Sciatic nerve (tissue), 2 donors: ENCODE results near the gene ECI1. TPM values are rescaled to one million over a fixed set of nuclear protein-coding genes. Genes with fewer than 3 reads are reported as not detected.
"Not testable (repeated sequence)": the region's sequence is repeated elsewhere in the genome, so short reads cannot be mapped to it uniquely, and the experiment has no call there.

ENCODE experiments used
- ATAC-seq: fragments of 200-7000 bp; cut with Tn5 transposase; one replicate; pipeline ENCODE4 v1.9.1; 2020; ENCODE audit warnings: mild to moderate bottlenecking, moderate library complexity
- DNase-seq: peaks from one replicate; pipeline ENCODE4 v3.0.0-alpha.2; 2020; ENCODE audit warnings: low spot score
- intact Hi-C: fragments of 100-400 bp; cut with DNase I; formaldehyde crosslinking; loops from one replicate; pipeline ENCODE4 v1.14.2; 2022
- total RNA-seq: library from RNA; stranded (reverse); fragmentation: NEBNext Ultra II Directional; extraction: Animal tissue kit (Norgen Biotek cat#: 25700); gene quantifications from one replicate; pipeline ENCODE4 v1.2.1, GENCODE V29; 2021
- donor health status: DM: no; HTN: no; CAD: no.
- donor health status: DM: no; HTN: no; CAD: no.

The ECI1 gene
- total RNA-seq, 1 donor from 2014 or later, result 37.6 TPM

DNA sequence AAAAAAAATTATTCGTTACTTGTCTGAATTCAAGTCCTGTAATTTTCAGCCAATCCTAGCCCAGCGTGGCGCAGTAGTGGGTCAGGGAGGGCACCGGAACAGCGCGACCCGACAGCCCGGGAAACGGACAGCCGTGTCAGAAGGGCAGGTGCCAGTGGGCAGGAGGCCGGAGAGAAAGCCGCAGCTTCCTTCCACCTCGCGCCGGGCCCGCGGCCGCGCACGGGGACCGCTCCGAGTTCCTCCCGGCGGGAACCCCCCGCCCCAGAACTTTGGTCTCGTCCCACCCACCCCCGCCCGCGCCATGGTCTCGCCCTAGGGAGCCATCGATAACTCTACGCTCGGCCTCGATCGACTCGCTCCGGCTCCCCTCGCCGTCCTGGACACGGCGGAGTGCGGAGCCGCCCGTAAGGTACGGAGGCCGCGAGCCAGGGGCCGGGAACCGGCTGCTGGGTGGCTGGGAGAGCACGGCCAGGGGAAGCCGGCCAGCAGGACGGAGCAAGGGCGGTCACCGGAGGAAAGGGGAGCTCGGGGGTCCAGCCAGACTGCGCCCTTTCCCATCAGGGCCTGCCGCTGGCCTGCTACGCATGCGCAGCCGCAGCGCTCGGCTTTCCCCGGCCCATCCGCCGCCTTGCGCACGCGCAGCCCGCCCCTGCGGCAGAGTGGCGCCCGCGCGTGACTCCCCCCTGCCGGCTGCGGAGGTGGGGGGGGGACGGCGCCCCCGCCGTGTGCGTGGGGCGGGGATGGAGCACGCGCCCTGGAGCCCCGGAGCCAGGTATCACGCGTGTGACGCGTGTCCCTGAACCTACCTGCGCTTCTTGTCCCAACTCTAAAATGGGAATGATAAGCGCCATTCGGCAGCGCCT lies 46.1 kb downstream of the ECI1 start, which contains the start of gene MLST8:
TSS of gene MLST8 (plus strand) at position 351 of the 863 bp plus-strand sequence. CDS start 632 bp downstream, outside the sequence.
- intact Hi-C loops, result no loop called here
- peak; percentile 90 for DNase-seq

DNA sequence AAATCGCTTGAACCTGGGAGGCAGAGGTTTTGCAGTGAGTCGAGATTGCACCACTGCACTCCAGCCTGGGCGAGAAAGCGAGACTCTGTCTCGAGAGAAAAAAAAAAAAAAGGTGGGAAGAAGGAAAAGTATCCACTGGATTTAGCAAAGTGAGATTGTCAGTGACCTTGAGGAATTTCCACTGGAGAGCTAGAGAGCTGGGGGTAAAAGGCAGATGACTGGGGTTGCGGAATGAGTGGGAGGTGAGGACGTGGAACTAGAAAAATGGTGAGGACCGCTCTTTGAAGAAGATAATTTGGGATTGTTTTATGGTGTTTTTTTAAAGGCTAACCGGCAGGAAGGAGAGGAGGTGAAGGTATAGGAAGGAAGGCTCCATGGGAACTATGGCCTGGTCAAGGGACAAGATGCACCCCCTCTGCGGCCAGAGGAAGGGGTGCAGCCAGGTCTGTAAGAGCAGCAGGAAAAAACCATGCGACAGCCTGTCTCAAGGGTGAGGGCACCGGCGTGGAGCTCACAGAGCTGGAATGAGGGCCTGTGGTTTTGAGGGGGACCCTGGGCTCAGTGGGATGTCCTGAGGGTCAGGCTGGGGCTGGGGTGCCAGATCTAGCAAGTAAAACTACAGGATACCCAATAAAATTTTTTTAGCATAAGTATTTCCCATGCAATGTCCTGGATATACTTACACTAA lies 46.8 kb downstream of the ECI1 start:
- intact Hi-C loops, result no loop called here
- peak; percentile 0 for ATAC-seq
- no peak for DNase-seq

More for the DNA sequence above, 46.1 kb downstream of the ECI1 start, which contains the start of gene MLST8:
- ATAC-seq, result peak; percentile 88

DNA sequence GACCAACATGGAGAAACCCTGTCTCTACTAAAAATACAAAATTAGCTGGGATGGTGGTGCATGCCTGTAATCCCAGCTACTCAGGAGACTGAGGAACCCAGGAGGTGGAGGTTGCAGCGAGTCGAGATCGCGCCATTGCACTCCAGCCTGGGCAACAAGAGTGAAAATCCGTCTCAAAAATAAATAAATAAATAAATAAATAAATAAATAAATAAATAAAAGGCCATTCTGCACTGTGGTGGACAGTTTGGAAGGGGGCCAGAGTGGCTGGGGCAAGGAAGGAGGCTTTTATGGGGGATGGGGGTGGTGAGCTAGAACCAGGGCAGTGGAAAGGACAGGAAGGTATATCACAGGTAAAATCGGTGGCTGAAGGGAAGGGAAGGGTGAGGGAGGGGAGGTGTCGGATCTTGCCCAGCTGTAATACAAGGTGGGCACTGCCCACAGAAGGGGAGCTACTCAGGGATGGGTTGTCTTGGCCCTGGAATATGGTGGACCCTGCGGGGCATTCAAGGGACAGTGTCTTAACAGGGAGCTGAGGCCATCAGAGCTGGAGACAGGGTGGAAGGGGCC lies 48.2 kb downstream of the ECI1 start:
- ATAC-seq, DNase-seq, intact Hi-C loops: not testable (repeated sequence)

DNA sequence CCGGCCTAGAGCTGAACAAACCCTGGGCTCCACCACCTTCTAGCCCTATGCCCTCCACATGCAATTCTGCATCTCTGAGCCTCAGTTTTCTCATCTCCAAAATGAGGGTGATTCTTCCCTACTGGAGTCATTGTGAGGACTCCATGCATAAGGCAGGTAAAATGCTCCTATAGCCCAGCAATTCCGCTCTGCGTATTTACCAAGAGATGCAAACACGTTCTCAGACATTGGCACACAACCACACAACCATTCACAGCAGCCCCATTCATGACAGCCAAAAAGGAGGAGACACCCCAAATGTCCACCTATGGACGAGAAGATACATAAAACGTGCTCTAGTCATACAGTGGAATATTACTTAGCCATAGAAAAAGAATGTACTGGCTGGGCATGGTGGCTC lies 51.1 kb downstream of the ECI1 start:
- DNase-seq (no peak), ATAC-seq (no peak)
- intact Hi-C loops, result no loop called here

DNA sequence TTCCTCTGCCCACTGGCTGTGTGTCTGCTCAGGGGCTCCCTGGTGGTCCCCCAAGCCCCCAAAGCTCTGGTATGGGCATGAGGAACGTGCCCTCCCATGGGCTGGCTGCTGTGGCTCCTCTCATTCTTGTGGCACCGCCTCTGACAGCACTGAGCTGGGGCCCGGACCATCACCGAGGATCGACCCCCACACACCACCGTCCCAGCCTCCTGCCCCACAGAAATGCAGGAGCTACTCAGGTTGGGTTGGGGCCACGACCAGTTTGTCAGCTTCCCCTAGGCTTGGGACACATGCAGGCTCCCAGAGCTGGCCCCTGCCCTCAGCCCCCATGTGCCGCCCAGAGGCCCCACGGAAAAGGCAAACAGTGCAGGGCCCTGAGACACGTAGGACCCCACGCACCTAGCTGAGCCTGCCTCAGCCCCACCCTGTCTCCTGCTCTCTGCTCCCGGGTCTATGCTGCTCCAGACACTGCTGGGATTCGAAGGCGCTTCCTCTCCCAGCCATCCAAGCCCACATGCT lies 51.7 kb downstream of the ECI1 start:
- intact Hi-C loops, result no loop called here
- ATAC-seq (no peak), DNase-seq (no peak)

DNA sequence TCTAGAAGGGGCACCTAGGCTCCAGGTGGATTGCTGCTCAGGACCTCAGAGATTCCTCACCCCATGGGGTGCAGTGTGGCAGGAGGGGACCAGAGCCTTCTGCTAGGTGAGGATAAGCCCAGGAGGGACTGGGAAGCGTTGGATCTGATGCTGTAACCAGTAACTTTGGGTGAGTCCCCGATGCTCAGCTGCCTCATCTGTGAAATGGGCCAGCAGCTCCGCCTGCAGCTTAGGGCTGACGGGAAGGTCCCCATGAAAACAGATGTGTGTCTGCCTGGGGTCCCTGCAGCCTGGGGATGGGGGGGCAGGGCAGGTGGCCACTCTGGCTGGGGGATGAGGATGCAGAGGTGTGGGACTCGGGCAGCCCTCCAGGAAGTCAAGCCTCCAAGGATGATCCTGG lies 52.3 kb downstream of the ECI1 start:
- intact Hi-C loops, result no loop called here
- DNase-seq (no peak), ATAC-seq (no peak)

DNA sequence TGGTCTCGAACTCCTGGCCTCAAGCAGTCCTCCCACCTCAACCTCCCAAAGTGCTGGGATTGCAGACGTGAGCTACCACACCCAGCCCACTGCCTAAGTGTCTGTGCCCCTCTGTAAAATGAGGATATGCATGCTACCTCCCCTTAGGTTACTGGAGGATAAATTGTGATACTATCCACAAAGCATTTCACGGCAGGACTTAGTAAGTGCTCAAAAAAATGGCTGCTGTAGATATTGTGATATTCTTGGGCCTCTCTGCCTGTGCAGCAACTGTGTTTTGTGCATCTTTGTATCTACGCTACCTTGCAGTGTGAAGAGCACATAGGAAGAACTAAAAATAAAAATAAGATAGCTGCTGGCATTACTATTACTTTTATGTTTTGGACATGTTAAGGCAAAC lies 53.1 kb downstream of the ECI1 start:
- DNase-seq (no peak), ATAC-seq (no peak)
- intact Hi-C loops, result no loop called here

DNA sequence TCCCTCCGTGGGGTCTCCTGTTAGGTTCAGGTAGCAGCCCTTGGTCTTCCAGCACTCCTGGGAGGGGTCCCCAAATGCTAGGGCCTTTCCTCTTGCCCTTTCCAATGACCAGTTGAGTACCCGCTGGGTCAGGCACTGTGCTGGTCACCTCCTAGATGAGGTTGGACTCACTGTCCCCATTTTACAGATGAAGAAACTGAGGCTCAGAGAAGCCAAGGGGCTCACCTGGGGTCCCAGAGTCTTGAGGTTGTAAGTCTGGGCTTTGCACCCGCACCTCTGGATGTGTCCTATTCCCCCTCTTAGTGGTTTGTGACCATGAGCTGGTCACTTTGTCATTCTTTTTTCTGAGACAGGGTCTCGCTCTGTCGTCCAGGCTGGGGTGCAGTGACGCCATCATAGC lies 53.6 kb downstream of the ECI1 start:
- DNase-seq (no peak), ATAC-seq (no peak)
- intact Hi-C loops, result no loop called here

DNA sequence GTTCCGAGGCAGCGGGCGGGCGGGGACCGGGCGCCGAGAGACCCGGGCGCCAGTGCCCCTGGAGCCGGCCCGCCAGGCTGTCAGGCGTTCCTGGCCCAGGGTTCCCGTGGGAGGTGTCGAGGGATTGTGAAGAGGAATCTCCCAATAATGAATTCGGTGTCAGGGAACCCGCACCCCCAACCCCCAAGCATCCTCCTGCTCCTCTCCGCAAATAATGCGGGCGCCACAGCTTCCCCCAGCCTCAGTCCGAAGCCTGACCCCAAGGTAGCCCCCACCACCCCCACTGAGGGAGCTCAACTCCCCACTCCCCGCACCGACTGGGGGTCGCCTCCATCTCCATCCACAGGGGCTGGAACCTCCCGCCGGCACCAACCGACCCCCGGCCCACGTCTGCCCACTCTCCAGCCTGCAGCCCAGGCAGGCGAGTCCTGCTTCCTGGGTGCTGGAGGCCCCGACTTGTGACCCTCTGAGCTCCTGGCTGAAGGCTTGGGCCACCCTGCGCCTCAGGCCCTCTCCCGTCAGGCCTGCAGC lies 54.3 kb downstream of the ECI1 start:
- ATAC-seq, result no peak
- no peak for DNase-seq
- intact Hi-C loops, result no loop called here

DNA sequence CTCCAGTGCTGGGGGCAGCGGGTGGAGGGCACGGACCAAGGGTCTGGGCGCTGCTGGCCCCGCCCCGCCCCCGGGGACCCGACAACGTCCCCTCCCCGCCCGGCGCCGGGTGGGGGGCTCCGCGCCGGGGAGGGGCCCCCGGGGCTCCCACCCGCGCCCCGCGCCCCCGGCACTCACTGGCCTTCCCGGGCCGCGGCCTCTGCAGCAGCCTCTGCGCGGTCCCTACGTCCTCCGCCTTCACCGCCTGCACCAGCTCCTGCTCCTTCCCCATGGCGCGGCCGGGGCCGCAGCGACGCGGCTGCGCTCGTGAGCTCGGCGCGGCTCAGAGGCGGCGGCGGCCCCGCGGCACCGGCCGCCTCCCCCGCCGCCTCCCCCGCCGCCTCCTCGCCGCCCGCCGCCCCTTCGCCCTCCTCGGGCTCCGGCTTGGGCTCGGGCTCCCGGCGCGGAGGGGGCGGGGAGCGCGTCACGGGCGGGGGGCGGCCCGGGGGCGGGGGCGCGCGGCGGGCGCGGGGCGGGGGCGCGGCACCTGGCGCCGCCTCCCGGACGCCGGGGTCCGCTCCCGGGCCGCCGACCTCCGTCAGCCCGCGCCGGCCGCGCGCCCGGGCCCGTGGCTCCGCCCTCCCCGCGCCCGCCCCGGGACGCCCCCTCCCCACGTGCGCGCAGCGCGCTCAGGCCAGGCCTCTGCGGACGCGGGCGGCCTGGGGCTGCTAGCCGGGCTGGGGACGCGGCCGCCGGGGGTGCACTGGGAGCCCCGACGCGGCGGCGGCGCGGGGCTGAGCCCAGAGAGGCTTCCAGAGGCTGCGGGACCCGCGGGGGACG lies 55.0 kb downstream of the ECI1 start, which contains the start of gene CASKIN1:
TSS of gene CASKIN1 (minus strand) at position 444 of the 819 bp plus-strand sequence. CDS start at position 271, 173 bp downstream.
- ATAC-seq (no peak), DNase-seq (no peak)
- intact Hi-C loops, result no loop called here

DNA sequence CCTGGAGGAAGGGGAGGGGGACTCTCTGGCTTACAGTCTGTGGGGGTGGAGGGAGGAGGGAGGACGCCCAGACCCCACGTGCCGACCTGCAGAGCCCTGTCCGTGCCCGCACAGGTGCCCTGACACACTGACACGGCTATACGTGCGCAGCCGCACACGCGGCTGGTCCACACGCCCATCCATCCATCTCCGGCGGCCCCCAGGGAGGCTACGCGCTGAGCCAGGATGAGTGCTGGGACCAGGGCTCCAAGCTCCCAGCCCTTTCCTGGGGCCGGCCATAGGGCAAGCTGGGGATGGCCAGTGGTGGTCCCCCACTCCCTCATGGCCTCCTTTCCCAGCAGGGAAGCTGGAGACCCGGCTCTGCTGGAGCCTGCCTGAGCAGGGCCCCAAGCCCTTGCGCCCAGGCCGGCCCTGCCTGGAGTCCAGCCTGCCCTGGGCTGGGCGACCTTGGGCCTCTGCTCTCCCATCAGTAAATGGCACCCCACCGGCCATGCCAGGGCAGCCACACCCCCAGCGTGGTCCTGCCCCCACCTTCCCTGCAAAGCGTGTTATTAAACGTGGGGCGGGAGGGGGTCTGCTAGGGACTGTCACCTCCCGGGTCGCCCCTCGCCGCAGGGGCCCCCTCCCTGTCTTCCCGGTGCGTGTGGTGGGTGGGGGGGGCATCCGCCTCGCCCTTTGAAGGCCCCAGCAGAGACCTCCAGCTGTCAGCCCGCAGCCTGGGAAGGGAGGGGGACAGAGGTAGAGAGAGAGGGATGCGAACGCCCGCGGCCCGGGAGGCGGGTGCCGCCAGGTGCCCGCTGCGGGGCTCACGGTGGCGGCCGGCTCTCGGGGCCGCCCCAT lies 55.8 kb downstream of the ECI1 start:
- intact Hi-C loops, result no loop called here
- ATAC-seq (peak; percentile 6), DNase-seq (no peak)

DNA sequence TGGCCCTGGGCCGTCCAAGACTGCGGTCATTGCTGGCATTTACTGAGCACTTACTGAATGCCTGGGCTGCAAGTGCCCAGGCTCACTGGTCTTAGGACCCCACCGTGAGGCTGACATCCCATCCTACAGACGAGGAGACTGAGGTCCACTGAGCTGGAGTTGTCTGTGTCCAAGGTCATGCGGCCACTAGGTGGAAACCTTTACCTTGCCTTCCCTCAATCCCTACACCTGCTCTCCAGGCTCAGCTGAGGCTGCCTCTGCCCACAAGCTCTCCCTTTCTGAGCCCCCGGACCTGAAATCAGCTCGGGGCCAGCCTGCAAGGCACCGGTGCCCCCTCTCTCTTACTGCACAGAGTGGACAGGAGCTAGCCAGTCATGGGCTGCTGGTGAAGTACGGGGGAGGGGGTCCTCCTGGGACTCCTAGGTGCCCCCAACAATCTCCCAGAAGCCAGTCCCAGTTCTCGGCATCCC lies 56.5 kb downstream of the ECI1 start:
- no peak for DNase-seq
- ATAC-seq, result peak; percentile 27
- intact Hi-C loops, result no loop called here

DNA sequence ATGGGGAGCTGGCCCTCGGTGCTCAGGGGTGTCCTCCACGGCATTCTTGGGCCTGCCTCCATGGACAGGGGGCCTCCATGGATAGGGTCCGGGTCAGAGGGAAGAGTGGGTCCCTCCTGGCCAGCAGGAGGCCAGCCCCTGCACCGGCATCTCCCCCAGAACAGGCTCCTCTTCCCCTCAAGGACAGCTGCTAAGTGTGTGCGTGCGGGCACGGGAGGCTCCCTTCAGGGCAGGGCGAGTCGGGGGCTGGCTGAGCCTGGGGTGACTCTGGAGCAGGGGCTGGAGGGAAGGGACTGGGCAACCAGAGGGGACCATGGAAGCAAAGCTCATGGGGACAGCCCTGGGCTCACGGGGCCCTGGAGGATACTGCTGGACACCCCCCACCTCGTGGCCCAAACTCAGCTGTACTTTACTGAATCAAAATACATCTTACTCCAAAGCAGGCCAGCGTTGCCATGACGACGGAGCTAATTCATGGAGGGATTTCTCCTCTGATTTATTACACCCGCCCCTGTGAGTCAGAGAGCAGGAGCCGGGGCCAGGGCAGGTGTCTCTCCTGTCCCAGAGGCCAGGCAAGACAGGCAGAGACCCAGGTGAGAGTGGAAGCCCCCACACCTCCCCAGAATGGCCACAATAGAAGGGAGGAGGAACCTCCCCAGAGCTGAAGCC lies 57.1 kb downstream of the ECI1 start:
- intact Hi-C loops, result no loop called here
- DNase-seq, result no peak
- no peak for ATAC-seq

DNA sequence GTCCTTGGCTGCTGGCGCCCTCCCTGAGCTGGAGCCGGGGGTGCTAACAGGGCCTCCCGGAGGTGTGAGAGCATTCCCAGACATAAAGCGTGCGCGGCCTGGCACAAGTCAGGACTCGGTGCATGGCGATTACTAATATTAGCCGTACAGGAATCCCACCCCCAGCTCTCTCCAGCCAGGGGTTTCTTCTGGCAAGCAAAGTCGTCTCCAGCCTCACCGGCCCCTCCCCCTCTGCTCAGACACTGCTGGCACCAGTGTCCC lies 60.0 kb downstream of the ECI1 start:
- no peak for DNase-seq
- no peak for ATAC-seq
- intact Hi-C loops, result no loop called here

DNA sequence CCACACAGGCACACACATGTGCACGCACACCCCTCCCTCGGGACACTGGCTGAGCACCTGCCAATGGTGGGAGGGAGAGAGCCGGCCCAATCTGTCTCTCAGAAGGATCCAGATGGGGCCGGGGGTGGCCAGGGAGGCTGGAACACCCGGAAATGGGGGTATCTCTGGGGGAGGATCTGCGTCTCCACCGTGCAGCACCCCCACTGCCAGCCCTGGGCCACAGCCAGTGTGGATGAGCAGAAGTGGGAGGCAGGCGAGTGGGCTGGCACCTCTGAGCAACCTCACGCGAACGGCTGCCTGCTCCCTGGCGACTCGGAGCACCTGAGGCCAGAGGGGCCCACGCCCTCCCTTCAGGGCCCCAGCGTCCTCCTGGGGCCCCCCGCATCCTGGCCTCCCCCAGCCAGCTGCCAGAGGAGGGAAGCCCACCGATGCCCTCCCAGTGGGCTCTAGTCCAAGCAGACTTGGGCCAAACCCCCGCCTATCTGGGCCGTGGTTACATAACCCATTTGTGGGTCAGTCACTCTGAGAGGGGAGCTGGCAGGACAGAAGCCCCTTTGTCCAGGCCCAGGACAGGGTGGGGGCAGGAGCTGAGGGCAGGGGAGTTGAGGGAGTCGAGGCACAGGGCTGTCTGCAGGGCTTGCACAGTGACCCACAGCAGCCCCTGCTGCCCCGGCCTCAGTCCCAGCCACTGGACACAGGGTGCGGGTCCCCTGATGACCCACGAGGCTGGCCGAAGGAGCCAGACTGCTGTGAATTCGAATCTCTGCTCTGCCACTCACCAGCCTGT lies 60.5 kb downstream of the ECI1 start:
- intact Hi-C loops, result no loop called here
- ATAC-seq, result peak; percentile 16
- no peak for DNase-seq

DNA sequence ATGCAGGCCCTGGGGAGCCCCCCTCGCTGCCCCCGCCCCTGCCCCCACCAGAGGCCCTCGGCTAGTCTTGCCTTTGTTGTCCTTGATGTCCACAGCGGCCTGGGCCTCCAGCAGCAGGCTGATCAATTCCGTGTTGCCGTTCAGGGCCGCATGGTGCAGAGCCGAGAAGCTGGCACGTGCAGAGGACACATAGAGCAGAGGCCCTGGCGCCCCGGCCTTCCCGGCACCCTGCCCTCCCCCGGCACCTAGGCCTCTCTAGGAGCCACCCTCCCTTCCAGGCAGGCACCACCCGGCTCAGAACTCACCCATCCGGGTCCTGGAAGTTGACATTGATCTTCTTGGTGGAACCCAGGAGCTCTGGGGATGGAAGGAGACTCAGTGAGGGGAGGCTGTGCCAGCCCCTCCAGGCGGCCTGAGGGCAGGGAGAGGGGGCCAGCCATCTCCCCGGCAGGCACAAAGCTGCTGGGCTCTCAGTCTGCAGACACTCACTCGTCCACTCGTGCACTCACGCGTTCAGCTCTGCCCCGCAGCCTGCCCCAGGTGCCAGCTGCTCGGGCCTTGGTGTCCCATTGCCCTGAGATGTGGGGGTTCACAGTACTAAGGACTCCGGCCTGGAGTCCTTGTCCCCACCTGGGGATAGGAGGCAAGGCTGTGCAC lies 61.3 kb downstream of the ECI1 start:
- no peak for DNase-seq
- intact Hi-C loops, result no loop called here
- ATAC-seq, result no peak
